GM21717 (cell line): Measurements from ENCODE around the gene RTF2.
"Not testable (repeated sequence)": the region's sequence is repeated elsewhere in the genome, so short reads cannot be mapped to it uniquely, and the experiment has no call there.

Experiments used
- ATAC-seq: cut with Tn5 transposase; IDR thresholded peaks from one replicate; pipeline ENCODE4 v1.9.1; 2021; ENCODE audit warnings: mild to moderate bottlenecking, moderate library complexity; ENCODE audit not compliant: unreplicated experiment

Gene RTF2

GRCh38 chr20:56487216-56487615 lies 18.8 kb downstream of the RTF2 start:
- no peak for ATAC-seq

- no peak for ATAC-seq
Measured at GRCh38 chr20:56488566-56488965, 20.1 kb downstream of the RTF2 start.

- no peak for ATAC-seq
Measured at GRCh38 chr20:56501116-56501515, 32.7 kb downstream of the RTF2 start.

GRCh38 chr20:56503916-56504315 lies 35.5 kb downstream of the RTF2 start:
- ATAC-seq, result no peak

DNA sequence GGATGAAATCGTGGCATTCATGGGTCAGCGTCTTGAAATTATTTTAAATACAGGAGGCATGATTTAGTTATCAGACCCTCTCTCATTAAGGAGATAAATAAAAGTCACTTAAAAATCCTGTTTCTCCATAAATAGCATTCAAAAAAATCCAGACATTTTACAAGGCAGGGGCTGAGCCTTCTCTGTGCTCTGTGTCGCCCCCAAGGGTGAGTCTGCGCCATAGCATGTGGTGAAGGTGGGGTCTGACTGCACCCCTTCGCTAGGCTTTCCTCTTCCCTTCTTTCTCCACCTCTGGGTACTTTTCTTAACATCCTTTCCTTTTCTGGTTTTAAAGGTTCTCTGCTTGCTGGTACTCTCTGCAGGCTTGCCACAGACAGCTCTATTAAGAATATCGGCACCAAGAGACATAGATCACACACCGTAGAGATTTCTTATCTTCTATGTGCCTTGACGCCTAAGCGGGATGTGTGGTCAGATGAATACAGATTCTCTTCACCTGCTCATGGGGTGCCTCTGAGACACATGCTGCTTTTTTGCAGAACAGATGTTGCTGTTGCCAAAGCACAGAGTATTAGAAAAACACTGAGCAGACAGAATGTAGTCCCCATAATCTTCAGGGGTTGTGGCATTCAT lies 36.1 kb downstream of the RTF2 start:
- ATAC-seq, result no peak

- ATAC-seq, result no peak
Measured at GRCh38 chr20:56506103-56506502, 37.7 kb downstream of the RTF2 start.

GRCh38 chr20:56511926-56512325 lies 43.5 kb downstream of the RTF2 start:
- ATAC-seq, result no peak

- ATAC-seq, result no peak
Measured at GRCh38 chr20:56513161-56514150, 45.0 kb downstream of the RTF2 start.

- ATAC-seq, result no peak
Measured at GRCh38 chr20:56516631-56517030, 48.2 kb downstream of the RTF2 start.

GRCh38 chr20:56517211-56517610 lies 48.8 kb downstream of the RTF2 start:
- ATAC-seq, result no peak

- no peak for ATAC-seq
Measured at GRCh38 chr20:56517641-56518040, 49.2 kb downstream of the RTF2 start.

- no peak for ATAC-seq
Measured at GRCh38 chr20:56518126-56518525, 49.7 kb downstream of the RTF2 start.

DNA sequence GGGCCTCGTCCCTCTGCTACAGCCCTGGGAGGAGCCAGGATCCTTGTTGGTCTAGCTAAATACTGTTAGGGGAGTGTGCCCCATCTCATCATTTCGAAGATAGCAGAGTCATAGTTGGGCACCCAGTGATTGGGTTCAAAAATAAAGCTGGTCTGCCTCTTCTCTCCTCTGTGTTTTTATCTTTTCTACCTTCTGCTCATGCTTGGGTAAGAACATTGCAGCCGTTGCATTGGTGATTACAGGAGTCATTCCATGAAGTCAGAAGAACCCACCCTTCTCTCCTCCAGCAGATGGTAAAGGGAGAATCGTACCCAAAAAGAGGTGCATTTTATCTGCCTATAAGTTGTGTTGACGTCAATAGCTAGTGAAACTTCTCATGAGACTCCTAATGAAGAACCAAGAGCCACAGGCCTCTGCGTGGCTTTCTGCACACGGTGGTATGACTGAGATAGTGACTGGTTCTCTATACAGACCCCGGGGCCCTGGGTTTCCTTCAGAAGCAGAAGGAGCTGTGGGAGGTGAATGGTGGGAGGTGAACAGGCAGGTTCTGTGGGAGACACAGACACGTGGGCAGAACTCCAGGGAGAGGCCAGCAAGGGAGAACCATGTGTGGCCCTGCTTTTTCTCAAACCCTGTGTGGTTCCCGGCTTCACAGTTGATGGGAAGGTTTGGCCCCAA lies 50.4 kb downstream of the RTF2 start:
- no peak for ATAC-seq

DNA sequence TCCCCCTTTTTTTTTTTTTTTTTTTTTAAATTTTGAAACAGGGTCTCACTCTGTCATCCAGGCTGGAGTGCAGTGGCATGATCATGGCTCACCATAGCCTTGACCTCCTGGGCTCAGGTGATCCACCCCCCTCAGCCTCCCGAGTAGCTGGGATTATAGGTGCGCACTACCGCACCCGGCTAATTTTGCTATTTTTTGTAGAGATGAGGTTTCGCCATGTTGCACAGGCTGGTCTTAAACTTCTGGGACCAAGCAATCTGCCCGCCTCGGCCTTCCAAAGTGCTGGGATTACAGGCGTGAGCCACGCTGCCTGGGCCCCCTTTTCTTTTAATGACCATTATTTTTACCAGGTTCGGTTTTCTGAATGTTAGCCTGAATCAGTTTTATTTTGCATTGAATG lies 51.1 kb downstream of the RTF2 start:
- no peak for ATAC-seq

GRCh38 chr20:56520180-56520579 lies 51.8 kb downstream of the RTF2 start:
- no peak for ATAC-seq

GRCh38 chr20:56520746-56521354 lies 52.4 kb downstream of the RTF2 start:
- ATAC-seq, result not testable (repeated sequence)

DNA sequence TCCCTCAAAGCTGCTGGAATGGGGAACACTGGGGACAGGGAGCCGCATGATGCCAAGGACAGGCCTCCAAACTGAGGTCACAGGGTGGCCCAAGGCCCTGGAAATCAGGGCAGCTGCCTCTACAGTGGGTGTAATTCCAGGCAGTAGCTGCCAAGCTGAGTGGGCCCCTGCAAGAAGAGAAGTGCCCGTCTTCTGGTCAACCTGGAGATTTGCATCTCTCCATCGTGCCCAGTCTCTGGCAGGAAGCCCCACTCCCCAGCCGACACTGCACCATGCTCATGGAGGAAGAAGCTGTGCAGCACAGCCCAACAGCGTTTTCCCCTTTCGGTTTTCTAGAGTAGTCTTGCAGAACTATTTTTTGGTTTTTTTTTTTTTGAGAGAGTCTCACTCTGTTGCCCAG lies 53.9 kb downstream of the RTF2 start:
- ATAC-seq, result no peak

- ATAC-seq, result not testable (repeated sequence)
Measured at GRCh38 chr20:56524444-56524843, 56.0 kb downstream of the RTF2 start, which contains the start of gene FAM209A. FAM209A (plus strand) TSS chr20:56524744; CDS start chr20:56524809, 65 bp downstream.

DNA sequence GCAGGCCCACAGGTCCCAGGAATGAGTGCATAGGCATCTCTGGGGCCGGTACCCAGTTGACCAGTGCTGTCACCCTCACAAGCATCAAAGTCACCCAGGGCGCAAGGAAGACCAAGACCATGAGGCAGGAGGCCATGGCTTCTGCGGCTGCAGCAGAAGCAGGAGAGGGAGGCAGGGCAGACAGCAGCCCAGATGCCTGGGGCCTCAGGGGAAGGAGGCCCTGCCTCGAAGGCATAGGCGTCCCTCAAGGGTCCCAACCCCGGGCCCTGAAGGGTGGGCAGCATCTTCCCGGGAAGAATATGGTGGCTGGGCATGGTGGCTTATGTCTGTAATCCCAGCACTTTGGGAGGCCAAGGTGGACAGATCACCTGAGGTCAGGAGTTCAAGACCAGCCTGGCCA lies 59.1 kb downstream of the RTF2 start:
- no peak for ATAC-seq

GRCh38 chr20:56532946-56533345 lies 64.5 kb downstream of the RTF2 start, which contains the start of gene FAM209B:
FAM209B (plus strand) TSS chr20:56533246; CDS start chr20:56533342, 96 bp downstream.
- ATAC-seq, result not testable (repeated sequence)

- no peak for ATAC-seq
Measured at GRCh38 chr20:56537997-56538396, 69.6 kb downstream of the RTF2 start.
